Astrocyte (in vitro differentiated cells and primary cell): Measurements from ENCODE around the gene ANLN. TPM values are rescaled to one million over a fixed set of nuclear protein-coding genes. Genes with fewer than 3 reads are reported as not detected.
"Not testable (repeated sequence)": the region's sequence is repeated elsewhere in the genome, so short reads cannot be mapped to it uniquely, and the experiment has no call there.

Experiments
- DNase-seq: peaks from one replicate; pipeline ENCODE4 v3.0.0-alpha.2; 2010; ENCODE audit warnings: low read depth
- FAIRE-seq: peaks from 2 replicates; lab custom pipeline; 2011; peaks lifted over from hg19 to GRCh38; lab: Jason Lieb, UNC
- H2AFZ ChIP-seq: 2 replicates; pipeline ENCODE4 v1.6.0; 2012; ENCODE audit warnings: low read depth, low read length, inconsistent platforms
- H3K27ac ChIP-seq: 2 replicates; pipeline ENCODE4 v1.5.1; 2011; ENCODE audit warnings: low read depth, low read length, inconsistent platforms
- H3K27me3 ChIP-seq: 2 replicates; pipeline ENCODE4 v1.6.0; 2011; ENCODE audit warnings: low read length, inconsistent platforms; ENCODE audit not compliant: insufficient read depth
- H3K36me3 ChIP-seq: 2 replicates; pipeline ENCODE4 v1.5.1; 2011; ENCODE audit warnings: low read length, inconsistent platforms; ENCODE audit not compliant: insufficient read depth
- H3K4me1 ChIP-seq: 2 replicates; pipeline ENCODE4 v1.5.1; 2011; ENCODE audit warnings: low read length, inconsistent platforms; ENCODE audit not compliant: insufficient read depth
- H3K4me2 ChIP-seq: 2 replicates; pipeline ENCODE4 v1.6.0; 2012; ENCODE audit warnings: low read length, inconsistent platforms
- H3K4me3 ChIP-seq: 2 replicates; pipeline ENCODE4 v1.5.1; 2011; ENCODE audit warnings: low read depth, mild to moderate bottlenecking, low read length, inconsistent platforms; ENCODE audit not compliant: insufficient read depth
- H3K79me2 ChIP-seq: 2 replicates; pipeline ENCODE4 v1.6.0; 2012; ENCODE audit warnings: mild to moderate bottlenecking, low read length, inconsistent platforms; ENCODE audit not compliant: insufficient read depth
- H3K9ac ChIP-seq: 2 replicates; pipeline ENCODE4 v1.6.0; 2012; ENCODE audit warnings: mild to moderate bottlenecking, low read length, inconsistent platforms
- H3K9me3 ChIP-seq: 2 replicates; pipeline ENCODE4 v1.5.1; 2012; ENCODE audit warnings: low read depth, mild to moderate bottlenecking, low read length, inconsistent platforms; ENCODE audit not compliant: insufficient read depth
- H4K20me1 ChIP-seq: 2 replicates; pipeline ENCODE4 v1.6.0; 2012; ENCODE audit warnings: low read length, inconsistent platforms; ENCODE audit not compliant: insufficient read depth
- H3K27ac Mint-ChIP-seq: one replicate; pipeline ENCODE4 v1.8.0; 2021; ENCODE audit warnings: mild to moderate bottlenecking, mixed read lengths; ENCODE audit not compliant: unreplicated experiment
- H3K27me3 Mint-ChIP-seq: one replicate; pipeline ENCODE4 v1.8.0; 2021; ENCODE audit warnings: low read depth, mixed read lengths; ENCODE audit not compliant: unreplicated experiment
- H3K36me3 Mint-ChIP-seq: one replicate; pipeline ENCODE4 v1.8.0; 2021; ENCODE audit warnings: low read depth, mixed read lengths; ENCODE audit not compliant: unreplicated experiment
- H3K4me1 Mint-ChIP-seq: one replicate; pipeline ENCODE4 v1.8.0; 2021; ENCODE audit warnings: low read depth, mixed read lengths; ENCODE audit not compliant: unreplicated experiment
- H3K4me3 Mint-ChIP-seq: one replicate; pipeline ENCODE4 v1.8.0; 2021; ENCODE audit warnings: mild to moderate bottlenecking, moderate library complexity, mixed read lengths; ENCODE audit not compliant: unreplicated experiment
- H3K9me3 Mint-ChIP-seq: one replicate; pipeline ENCODE4 v1.8.0; 2021; ENCODE audit warnings: mild to moderate bottlenecking, mixed read lengths; ENCODE audit not compliant: unreplicated experiment
- CTCF ChIP-seq: IDR thresholded peaks from 2 replicates; pipeline ENCODE4 v1.5.1; 2011; ENCODE audit warnings: low read depth, mild to moderate bottlenecking, inconsistent platforms, low read length, moderate library complexity; ENCODE audit not compliant: insufficient read depth
- EZH2 ChIP-seq: IDR thresholded peaks from 2 replicates; pipeline ENCODE4 v1.6.1; 2012; ENCODE audit warnings: mild to moderate bottlenecking, low read length, inconsistent platforms; ENCODE audit not compliant: insufficient read depth
- total RNA-seq: library from RNA; stranded (reverse); gene quantifications from 2 replicates; pipeline ENCODE4 v1.2.1, GENCODE V29; 2021

Gene ANLN
- total RNA-seq, 1 donor from 2014 or later: 20.4 TPM

- Histone ChIP-seq H2AFZ (no peak overlapping the region), H3K79me2 (no peaks in the 10 kb centered on the region), H3K4me1 (no peaks in the 10 kb centered on the region), H3K27me3 (peaks cover 2% of the 10 kb centered on the region), H3K9ac (no peak overlapping the region), H3K27ac (no peak overlapping the region), H3K4me2 (no peak overlapping the region), H4K20me1 (no peaks in the 10 kb centered on the region), H3K4me3 (no peak overlapping the region), H3K36me3 (no peaks in the 10 kb centered on the region), H3K9me3 (no peaks in the 10 kb centered on the region)
- H3K36me3 Mint-ChIP-seq: no peaks in the 10 kb centered on the region
- H3K9me3 Mint-ChIP-seq: peaks cover 7% of the 10 kb centered on the region
- FAIRE-seq (no peak), DNase-seq (no peak)
- H3K27me3 Mint-ChIP-seq: no peaks in the 10 kb centered on the region
- H3K4me3 Mint-ChIP-seq: no peak overlapping the region
- peaks cover 4% of the 10 kb centered on the region for H3K4me1 Mint-ChIP-seq
- TF ChIP-seq EZH2 (no peak), CTCF (no peak)
- no peak overlapping the region for H3K27ac Mint-ChIP-seq
Measured at GRCh38 chr7:36462551-36463137, 73.0 kb downstream of the ANLN start.

- Histone ChIP-seq H3K4me3 (no peak overlapping the region), H3K4me1 (no peaks in the 10 kb centered on the region), H3K9me3 (no peaks in the 10 kb centered on the region), H3K79me2 (no peaks in the 10 kb centered on the region), H2AFZ (no peak overlapping the region), H3K9ac (no peak overlapping the region), H3K4me2 (no peak overlapping the region), H3K27ac (no peak overlapping the region), H4K20me1 (no peaks in the 10 kb centered on the region), H3K36me3 (no peaks in the 10 kb centered on the region), H3K27me3 (peaks cover 2% of the 10 kb centered on the region)
- no peak for TF ChIP-seq CTCF
- no peak for TF ChIP-seq EZH2
- H3K36me3 Mint-ChIP-seq: no peaks in the 10 kb centered on the region
- no peak overlapping the region for H3K27ac Mint-ChIP-seq
- DNase-seq (no peak), FAIRE-seq (no peak)
- H3K4me3 Mint-ChIP-seq: no peak overlapping the region
- no peaks in the 10 kb centered on the region for H3K27me3 Mint-ChIP-seq
- H3K4me1 Mint-ChIP-seq: no peaks in the 10 kb centered on the region
- H3K9me3 Mint-ChIP-seq: peaks cover 7% of the 10 kb centered on the region
Measured at GRCh38 chr7:36464271-36464670, 74.6 kb downstream of the ANLN start.

- H3K9me3 Mint-ChIP-seq, H3K27me3 Mint-ChIP-seq, H4K20me1 ChIP-seq, H3K79me2 ChIP-seq, H3K9me3 ChIP-seq, H2AFZ ChIP-seq, H3K27ac ChIP-seq, H3K4me1 Mint-ChIP-seq, DNase-seq, H3K36me3 ChIP-seq, H3K4me2 ChIP-seq, H3K27me3 ChIP-seq, FAIRE-seq, H3K36me3 Mint-ChIP-seq, H3K4me1 ChIP-seq, H3K4me3 Mint-ChIP-seq, H3K4me3 ChIP-seq, H3K27ac Mint-ChIP-seq, H3K9ac ChIP-seq: not testable (repeated sequence)
Measured at GRCh38 chr7:36466001-36466400, 76.3 kb downstream of the ANLN start.
